Right atrium auricular region (tissue), 2 donors: Measurements from ENCODE around the gene DPYD. TPM values are rescaled to one million over a fixed set of nuclear protein-coding genes. Genes with fewer than 3 reads are reported as not detected.

ENCODE experiments used
- DNase-seq: peaks from one replicate; pipeline ENCODE4 v3.0.0-alpha.2; 2019; ENCODE audit warnings: low spot score
- H3K27ac ChIP-seq, 2 donors: fragments of 200-600 bp; sonication (generic); 1 replicate in 1 of 2; 2 replicates in 1 of 2; pipeline ENCODE4 v1.5.1; 2016 to 2019
- H3K27me3 ChIP-seq, 2 donors: fragments of 200-600 bp; sonication (generic); one replicate each; pipeline versions ENCODE4 v1.5.1 to v1.6.0; 2017 to 2019
- H3K36me3 ChIP-seq: fragments of 200-600 bp; sonication (generic); one replicate; pipeline ENCODE4 v1.5.1; 2016
- H3K4me1 ChIP-seq, 2 donors: fragments of 200-600 bp; sonication (generic); one replicate each; pipeline versions ENCODE4 v1.5.1 to v1.6.0; 2017 to 2019
- H3K4me3 ChIP-seq, 2 donors: fragments of 200-600 bp; sonication (generic); 1 replicate in 1 of 2; 2 replicates in 1 of 2; pipeline ENCODE4 v1.5.1; 2017 to 2019; ENCODE audit warnings: mild to moderate bottlenecking in 1 of 2, moderate library complexity in 1 of 2
- H3K9me3 ChIP-seq, 2 donors: fragments of 200-600 bp; sonication (generic); one replicate each; pipeline ENCODE4 v1.5.1; 2019
- CTCF ChIP-seq, 2 donors: fragments of 200-600 bp; sonication (generic); IDR thresholded peaks; one replicate each; pipeline ENCODE4 v1.5.1; 2019; ENCODE audit warnings: antibody characterized with exemption in 2 of 2
- total RNA-seq, 2 donors: library from RNA; depleted of rRNA; stranded (reverse); fragments of >200 nt; gene quantifications; one replicate each; pipeline ENCODE4 v1.1.0, GENCODE V29; 2016

DPYD gene
- total RNA-seq, 2 donors from 2014 or later: 11.3 to 14.5 TPM

GRCh38 chr1:97619706-97620105, 301.1 kb downstream of the DPYD start:
- DNase-seq: no peak
- no peak overlapping the region for H3K4me3 ChIP-seq
- no peaks in the 10 kb centered on the region for H3K27me3 ChIP-seq
- no peaks in the 10 kb centered on the region for H3K36me3 ChIP-seq
- no peak overlapping the region for H3K27ac ChIP-seq
- H3K4me1 ChIP-seq: no peaks in the 10 kb centered on the region
- TF ChIP-seq CTCF (IDR thresholded peaks at IDR 0.05): no peak
- no peaks in the 10 kb centered on the region for H3K9me3 ChIP-seq

- TF ChIP-seq CTCF (IDR thresholded peaks at IDR 0.05): no peak
- no peaks in the 10 kb centered on the region for H3K9me3 ChIP-seq
- DNase-seq: no peak
Observed at GRCh38 chr1:97610748-97611147, 310.1 kb downstream of the DPYD start.

GRCh38 chr1:97610102-97610501, 310.7 kb downstream of the DPYD start:
- Histone ChIP-seq H3K27me3 (no peaks in the 10 kb centered on the region), H3K4me1 (no peaks in the 10 kb centered on the region), H3K27ac (no peak overlapping the region), H3K36me3 (no peaks in the 10 kb centered on the region), H3K9me3 (no peaks in the 10 kb centered on the region), H3K4me3 (no peak overlapping the region)
- no peak for DNase-seq
- TF ChIP-seq CTCF (IDR thresholded peaks at IDR 0.05): no peak

More at GRCh38 chr1:97610748-97611147, 310.1 kb downstream of the DPYD start:
- Histone ChIP-seq H3K27ac (no peak overlapping the region), H3K4me3 (no peak overlapping the region), H3K4me1 (no peaks in the 10 kb centered on the region), H3K27me3 (no peaks in the 10 kb centered on the region), H3K36me3 (no peaks in the 10 kb centered on the region)

GRCh38 chr1:97608272-97608671, 312.6 kb downstream of the DPYD start:
- no peaks in the 10 kb centered on the region for H3K9me3 ChIP-seq
- no peak overlapping the region for H3K27ac ChIP-seq
- TF ChIP-seq CTCF (IDR thresholded peaks at IDR 0.05): no peak
- no peak for DNase-seq
- H3K27me3 ChIP-seq: no peaks in the 10 kb centered on the region
- no peak overlapping the region for H3K4me3 ChIP-seq
- no peaks in the 10 kb centered on the region for H3K4me1 ChIP-seq
- no peaks in the 10 kb centered on the region for H3K36me3 ChIP-seq

GRCh38 chr1:97603776-97604175, 317.1 kb downstream of the DPYD start:
- H3K9me3 ChIP-seq: no peaks in the 10 kb centered on the region
- no peak for DNase-seq
- no peaks in the 10 kb centered on the region for H3K27me3 ChIP-seq
- H3K27ac ChIP-seq: no peak overlapping the region
- H3K4me1 ChIP-seq: no peaks in the 10 kb centered on the region
- TF ChIP-seq CTCF (IDR thresholded peaks at IDR 0.05): no peak
- no peaks in the 10 kb centered on the region for H3K36me3 ChIP-seq
- no peak overlapping the region for H3K4me3 ChIP-seq

GRCh38 chr1:97603218-97603617, 317.6 kb downstream of the DPYD start:
- H3K36me3 ChIP-seq: no peaks in the 10 kb centered on the region
- H3K4me3 ChIP-seq: no peak overlapping the region
- no peaks in the 10 kb centered on the region for H3K4me1 ChIP-seq
- no peaks in the 10 kb centered on the region for H3K27me3 ChIP-seq
- DNase-seq: no peak
- H3K9me3 ChIP-seq: no peaks in the 10 kb centered on the region
- no peak overlapping the region for H3K27ac ChIP-seq
- TF ChIP-seq CTCF (IDR thresholded peaks at IDR 0.05): no peak
